ENCODE data around the gene CIAO3. TPM values are rescaled to one million over a fixed set of nuclear protein-coding genes. Genes with fewer than 3 reads are reported as not detected.

The CIAO3 gene
- polyA plus RNA-seq, 1 donor (not counting 4 experiments of a cell fraction or from before 2014, with no cell fraction given), result 24.9 TPM

- no peaks in the 10 kb centered on the region for H3K9me3 ChIP-seq (ENCODE audit: control insufficient read depth, low read depth, low read length)
- H2AFZ ChIP-seq (ENCODE audit: control insufficient read depth, low read length), result no peak overlapping the region
- no peak overlapping the region for H3K4me3 ChIP-seq (ENCODE audit: control insufficient read depth in 2 of 3, extremely low read depth in 1 of 3, insufficient read depth in 2 of 3, low read depth in 1 of 3, low read length in 3 of 3)
- H4K20me1 ChIP-seq (ENCODE audit: control insufficient read depth, extremely low read depth, insufficient read depth, low read length), result no peaks in the 10 kb centered on the region
- TF ChIP-seq EZH2 (IDR thresholded peaks at IDR 0.05; ENCODE audit: low read length), result no peak
- TF ChIP-seq, protein P1, sequence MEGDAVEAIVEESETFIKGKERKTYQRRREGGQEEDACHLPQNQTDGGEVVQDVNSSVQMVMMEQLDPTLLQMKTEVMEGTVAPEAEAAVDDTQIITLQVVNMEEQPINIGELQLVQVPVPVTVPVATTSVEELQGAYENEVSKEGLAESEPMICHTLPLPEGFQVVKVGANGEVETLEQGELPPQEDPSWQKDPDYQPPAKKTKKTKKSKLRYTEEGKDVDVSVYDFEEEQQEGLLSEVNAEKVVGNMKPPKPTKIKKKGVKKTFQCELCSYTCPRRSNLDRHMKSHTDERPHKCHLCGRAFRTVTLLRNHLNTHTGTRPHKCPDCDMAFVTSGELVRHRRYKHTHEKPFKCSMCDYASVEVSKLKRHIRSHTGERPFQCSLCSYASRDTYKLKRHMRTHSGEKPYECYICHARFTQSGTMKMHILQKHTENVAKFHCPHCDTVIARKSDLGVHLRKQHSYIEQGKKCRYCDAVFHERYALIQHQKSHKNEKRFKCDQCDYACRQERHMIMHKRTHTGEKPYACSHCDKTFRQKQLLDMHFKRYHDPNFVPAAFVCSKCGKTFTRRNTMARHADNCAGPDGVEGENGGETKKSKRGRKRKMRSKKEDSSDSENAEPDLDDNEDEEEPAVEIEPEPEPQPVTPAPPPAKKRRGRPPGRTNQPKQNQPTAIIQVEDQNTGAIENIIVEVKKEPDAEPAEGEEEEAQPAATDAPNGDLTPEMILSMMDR (optimal IDR thresholded peaks at IDR 0.05 in 1 of 3, IDR thresholded peaks at IDR 0.05 in 1 of 3, conservative IDR thresholded peaks at IDR 0.05 in 1 of 3; ENCODE audit: extremely low read depth in 1 of 3, insufficient read depth in 2 of 3, low read length in 3 of 3), result no peak
- H3K79me2 ChIP-seq (ENCODE audit: control insufficient read depth, insufficient read depth, low read length), result peaks cover 12% of the 10 kb centered on the region
- no peak overlapping the region for H3K4me2 ChIP-seq (ENCODE audit: control insufficient read depth, extremely low read depth, insufficient read depth, low read depth, low read length)
- dilution Hi-C loops (cut with MboI; ENCODE audit: extremely low pct_ligation_motif_present, low sequenced_read_pairs), result no loop called here
- no peaks in the 10 kb centered on the region for H3K9me1 ChIP-seq (ENCODE audit: control insufficient read depth, extremely low read depth, insufficient read depth, low read length)
- FAIRE-seq, result no peak
- peaks cover 25 to 30% of the 10 kb centered on the region in 2 experiments for H3K36me3 ChIP-seq (ENCODE audit: control insufficient read depth in 2 of 2, extremely low read depth in 1 of 2, insufficient read depth in 2 of 2, low read length in 2 of 2)
- no peak for DNase-seq (ENCODE audit: low read depth, low spot score)
- no peaks in the 10 kb centered on the region for H3K27me3 ChIP-seq (ENCODE audit: control insufficient read depth, extremely low read depth, insufficient read depth, low read length)
- no peak overlapping the region for H3K9ac ChIP-seq (ENCODE audit: control insufficient read depth, extremely low read depth, insufficient read depth, low read length)
- H3K4me1 ChIP-seq (ENCODE audit: control insufficient read depth, extremely low read depth, insufficient read depth, low read length), result peaks cover 14% of the 10 kb centered on the region
- H3K27ac ChIP-seq (ENCODE audit: control insufficient read depth, insufficient read depth, low read length), result no peak overlapping the region
Observed at GRCh38 chr16:735982-736453, 4.8 kb downstream of the CIAO3 start.

GRCh38 chr16:734981-735881 lies 5.6 kb downstream of the CIAO3 start:
- TF ChIP-seq, protein P1 (optimal IDR thresholded peaks at IDR 0.05 in 1 of 3, IDR thresholded peaks at IDR 0.05 in 1 of 3, conservative IDR thresholded peaks at IDR 0.05 in 1 of 3; ENCODE audit: extremely low read depth in 1 of 3, insufficient read depth in 2 of 3, low read length in 3 of 3), result no peak
- TF ChIP-seq EZH2 (IDR thresholded peaks at IDR 0.05; ENCODE audit: low read length), result no peak
- H3K4me1 ChIP-seq (ENCODE audit: control insufficient read depth, extremely low read depth, insufficient read depth, low read length), result peaks cover 13% of the 10 kb centered on the region
- no peak overlapping the region for H3K9ac ChIP-seq (ENCODE audit: control insufficient read depth, extremely low read depth, insufficient read depth, low read length)
- peaks cover 25 to 30% of the 10 kb centered on the region in 2 experiments for H3K36me3 ChIP-seq (ENCODE audit: control insufficient read depth in 2 of 2, extremely low read depth in 1 of 2, insufficient read depth in 2 of 2, low read length in 2 of 2)
- H3K27me3 ChIP-seq (ENCODE audit: control insufficient read depth, extremely low read depth, insufficient read depth, low read length), result no peaks in the 10 kb centered on the region
- H3K27ac ChIP-seq (ENCODE audit: control insufficient read depth, insufficient read depth, low read length), result no peak overlapping the region
- H2AFZ ChIP-seq (ENCODE audit: control insufficient read depth, low read length), result no peak overlapping the region
- H4K20me1 ChIP-seq (ENCODE audit: control insufficient read depth, extremely low read depth, insufficient read depth, low read length), result no peaks in the 10 kb centered on the region
- H3K79me2 ChIP-seq (ENCODE audit: control insufficient read depth, insufficient read depth, low read length), result peaks cover 9% of the 10 kb centered on the region
- no peak overlapping the region for H3K4me2 ChIP-seq (ENCODE audit: control insufficient read depth, extremely low read depth, insufficient read depth, low read depth, low read length)
- H3K9me1 ChIP-seq (ENCODE audit: control insufficient read depth, extremely low read depth, insufficient read depth, low read length), result no peaks in the 10 kb centered on the region
- no peak overlapping the region for H3K4me3 ChIP-seq (ENCODE audit: control insufficient read depth in 2 of 3, extremely low read depth in 1 of 3, insufficient read depth in 2 of 3, low read depth in 1 of 3, low read length in 3 of 3)
- no peaks in the 10 kb centered on the region for H3K9me3 ChIP-seq (ENCODE audit: control insufficient read depth, low read depth, low read length)
- FAIRE-seq (no peak), DNase-seq (ENCODE audit: low read depth, low spot score) (no peak)
- dilution Hi-C loops (cut with MboI; ENCODE audit: extremely low pct_ligation_motif_present, low sequenced_read_pairs), result no loop called here
